A549 (cell line): ENCODE measurements around the gene MIB1. TPM values are rescaled to one million over a fixed set of nuclear protein-coding genes. Genes with fewer than 3 reads are reported as not detected.
"Not testable (repeated sequence)": the region's sequence is repeated elsewhere in the genome, so short reads cannot be mapped to it uniquely, and the experiment has no call there.

Source experiments
- ATAC-seq, 2 experiments: fragments of 200-7000 bp in 1 of 2; fragments of >200 bp in 1 of 2; cut with Nextera tagmentation in 1 of 2; cut with Tn5 transposase in 1 of 2; 3 replicates each; pipeline versions ENCODE4 v1.8.0 to v1.9.1; 2018 to 2020; ENCODE audit warnings: mild to moderate bottlenecking in 1 of 2, moderate library complexity in 1 of 2
- CTCF ChIA-PET: fragments of 300-600 bp; sonication (Branson Sonifier 250); formaldehyde crosslinking; extraction: SDS; loops from one replicate; lab custom pipeline; 2021; ENCODE audit warnings: antibody characterized with exemption, inconsistent platforms; lab: Yijun Ruan, JAX
- POLR2A ChIA-PET: fragments of 350-600 bp; formaldehyde crosslinking; extraction: SDS; loops from one replicate; lab custom pipeline; 2021; ENCODE audit warnings: antibody characterized with exemption, inconsistent platforms; lab: Yijun Ruan, JAX
- DNase-seq, 2 experiments: peaks; one replicate each; pipeline versions ENCODE4 v3.0.0 to v3.0.0-alpha.2; 2011 to 2016; ENCODE audit warnings: low read depth in 1 of 2, low spot score in 1 of 2
- FAIRE-seq: peaks from 2 replicates; lab custom pipeline; 2011; peaks lifted over from hg19 to GRCh38; lab: Jason Lieb, UNC
- H3K27ac ChIP-seq, 2 experiments: fragments of >200 bp; sonication (Bioruptor Twin); formaldehyde crosslinking; 3 replicates each; pipeline ENCODE4 v1.5.1; 2016 to 2017
- H3K4me1 ChIP-seq: fragments of >200 bp; sonication (Bioruptor Twin); formaldehyde crosslinking; 3 replicates; pipeline ENCODE4 v1.6.1; 2016
- H3K4me2 ChIP-seq: fragments of >200 bp; sonication (Bioruptor Twin); formaldehyde crosslinking; 3 replicates; pipeline ENCODE4 v1.6.1; 2016
- H3K4me3 ChIP-seq: fragments of >200 bp; sonication (Bioruptor Twin); formaldehyde crosslinking; 3 replicates; pipeline ENCODE4 v1.5.1; 2016
- H3K9me3 ChIP-seq: fragments of >200 bp; sonication (Bioruptor Twin); formaldehyde crosslinking; 3 replicates; pipeline ENCODE4 v1.6.1; 2016
- ATOH8 ChIP-seq: fragments of 250-450 bp; sonication (Bioruptor Pico); IDR thresholded peaks from 2 replicates; pipeline ENCODE4 v1.5.0; 2020; ENCODE audit warnings: low read depth, mild to moderate bottlenecking, moderate library complexity
- CBX2 ChIP-seq: fragments of 200-600 bp; sonication (generic); IDR thresholded peaks from 2 replicates; pipeline ENCODE4 v1.6.1; 2016; ENCODE audit warnings: low read depth, mild to moderate bottlenecking, borderline replicate concordance
- CBX8 ChIP-seq: fragments of 200-600 bp; sonication (generic); IDR thresholded peaks from 2 replicates; pipeline ENCODE4 v1.6.1; 2016
- CEBPB ChIP-seq, 2 experiments: fragments of >200 bp in 1 of 2; sonication (Bioruptor Twin) in 1 of 2; formaldehyde crosslinking in 1 of 2; IDR thresholded peaks; 2 replicates each; pipeline ENCODE4 v1.6.1; 2012 to 2016
- CHD4 ChIP-seq: fragments of 200-600 bp; sonication (generic); IDR thresholded peaks from 2 replicates; pipeline ENCODE4 v1.6.1; 2016; ENCODE audit warnings: antibody characterized with exemption, mild to moderate bottlenecking, borderline replicate concordance
- CTCF ChIP-seq: fragments of >200 bp; sonication (Bioruptor Twin); formaldehyde crosslinking; IDR thresholded peaks from 3 replicates; pipeline ENCODE4 v1.5.1; 2016
- HDAC2 ChIP-seq: fragments of 200-600 bp; sonication (generic); IDR thresholded peaks from 2 replicates; pipeline ENCODE4 v1.6.1; 2016
- HMGXB4 ChIP-seq: fragments of 250-450 bp; sonication (Bioruptor Pico); IDR thresholded peaks from 2 replicates; pipeline ENCODE4 v1.5.0; 2021; ENCODE audit warnings: mild to moderate bottlenecking, moderate library complexity, borderline replicate concordance
- HOXA7 ChIP-seq: fragments of 250-450 bp; sonication (Bioruptor Pico); IDR thresholded peaks from 2 replicates; pipeline ENCODE4 v1.5.0; 2020; ENCODE audit warnings: mild to moderate bottlenecking, moderate library complexity
- HOXB5 ChIP-seq: fragments of 250-450 bp; sonication (Bioruptor Pico); IDR thresholded peaks from 2 replicates; pipeline ENCODE4 v1.5.0; 2020; ENCODE audit warnings: mild to moderate bottlenecking, moderate library complexity
- MAFK ChIP-seq: fragments of 450-650 bp; IDR thresholded peaks from 2 replicates; pipeline ENCODE4 v1.6.1; 2014; ENCODE audit not compliant: partially characterized antibody
- MAX ChIP-seq: IDR thresholded peaks from 2 replicates; pipeline ENCODE4 v1.6.1; 2012
- NFE2L2 ChIP-seq: fragments of 150-350 bp; conservative IDR thresholded peaks from 2 replicates; pipeline ENCODE4 v1.6.1; 2014; ENCODE audit warnings: low read length
- NPAS2 ChIP-seq: fragments of 250-450 bp; sonication (Bioruptor Pico); IDR thresholded peaks from 2 replicates; pipeline ENCODE4 v1.8.0; 2022; ENCODE audit warnings: mild to moderate bottlenecking, moderate library complexity, borderline replicate concordance
- NR3C1 ChIP-seq: fragments of >200 bp; sonication (Bioruptor Twin); formaldehyde crosslinking; IDR thresholded peaks from 3 replicates; pipeline ENCODE4 v1.6.1; 2017
- RAD21 ChIP-seq, 2 experiments: fragments of >200 bp in 1 of 2; sonication (Bioruptor Twin) in 1 of 2; formaldehyde crosslinking in 1 of 2; IDR thresholded peaks in 1 of 2; conservative IDR thresholded peaks in 1 of 2; 2 replicates in 1 of 2; 3 replicates in 1 of 2; pipeline ENCODE4 v1.6.1; 2012 to 2018; ENCODE audit warnings: inconsistent platforms in 1 of 2
- REST ChIP-seq: fragments of 200-600 bp; sonication (generic); IDR thresholded peaks from 2 replicates; pipeline ENCODE4 v1.6.1; 2016; ENCODE audit warnings: antibody characterized with exemption, mild to moderate bottlenecking, moderate library complexity
- SMC3 ChIP-seq: fragments of >200 bp; sonication (Bioruptor Twin); formaldehyde crosslinking; IDR thresholded peaks from 3 replicates; pipeline ENCODE4 v1.6.1; 2018; ENCODE audit warnings: inconsistent platforms
- SREBF2 ChIP-seq: fragments of 450-650 bp; IDR thresholded peaks from 2 replicates; pipeline ENCODE4 v1.6.1; 2014; ENCODE audit warnings: mild to moderate bottlenecking, moderate library complexity
- ZFP36 ChIP-seq: fragments of 450-650 bp; IDR thresholded peaks from 2 replicates; pipeline ENCODE4 v1.6.1; 2014; ENCODE audit warnings: borderline replicate concordance; ENCODE audit not compliant: partially characterized antibody
- WGBS: methylation state at CpG from one replicate; pipeline ENCODE4 v1.1.6; 2017; ENCODE audit errors: missing lambda C conversion rate; 5-methylcytosine and 5-hydroxymethylcytosine counted together
- polyA plus RNA-seq, 4 experiments: library from polyadenylated mRNA; depleted of rRNA in 3 of 4; stranded (reverse); fragments of >200 nt; fragmentation: RNase III in 1 of 4; extraction: RNeasy Plus Mini Kit Qiagen cat#74134 plus additional on column Dnase treatment in 1 of 4; gene quantifications; 2 replicates in 3 of 4; 3 replicates in 1 of 4; pipeline ENCODE4 v1.2.3, GENCODE V29; 2011 to 2017

The MIB1 gene
- polyA plus RNA-seq, 2 of the 4 experiments (the other 2 are of a cell fraction): 9.6 to 22.2 TPM

- H3K4me2 ChIP-seq, CTCF ChIA-PET, FAIRE-seq, H3K4me3 ChIP-seq, DNase-seq, H3K27ac ChIP-seq, H3K9me3 ChIP-seq, ATAC-seq: not testable (repeated sequence)
- POLR2A ChIA-PET: interaction anchor here (0.6 kb wide), 1 partner anchor 17 kb away, joined by 12 read pairs; no protein-coding TSS in a partner anchor
- peaks cover 11% of the 10 kb centered on the region; the same call in 2 of the 3 replicates for H3K4me1 ChIP-seq
- 86% methylated on average over 6 of the region's 7 CpGs for WGBS
- TF ChIP-seq MAFK: peak; percentile 58
Observed at GRCh38 chr18:21707130-21707529, 33.5 kb upstream of the MIB1 start.

- ChIA-PET POLR2A (no interaction called here), CTCF (no interaction called here)
- Histone ChIP-seq H3K4me1 (no peaks in the 10 kb centered on the region), H3K9me3 (peaks cover 3% of the 10 kb centered on the region; the same call in 1 of the 3 replicates), H3K4me3 (no peak overlapping the region), H3K4me2 (no peak overlapping the region), H3K27ac (no peak overlapping the region)
- TF ChIP-seq HOXA7 (CRISPR knock-in tag): no peak
- no peak for TF ChIP-seq MAFK
- TF ChIP-seq CBX8: no peak
- TF ChIP-seq CEBPB (IDR thresholded peaks at IDR 0.05): no peak
- ATAC-seq (no peak), FAIRE-seq (no peak), DNase-seq (no peak)
- 90% methylated on average over 1 of the region's 1 CpG for WGBS
Observed at GRCh38 chr18:21714474-21714873, 26.1 kb upstream of the MIB1 start.

- WGBS: 85% methylated on average over 2 of the region's 2 CpGs
- ATAC-seq: no peak
- Histone ChIP-seq H3K9me3 (no peaks in the 10 kb centered on the region), H3K4me2 (no peak overlapping the region), H3K4me1 (no peaks in the 10 kb centered on the region), H3K4me3 (no peak overlapping the region), H3K27ac (no peak overlapping the region)
- no peak for DNase-seq
- FAIRE-seq: no peak
- CTCF ChIA-PET: no interaction called here
- TF ChIP-seq CHD4 (no peak), CEBPB (IDR thresholded peaks at IDR 0.05) (no peak), NPAS2 (CRISPR knock-in tag) (no peak), NFE2L2 (no peak), SMC3 (no peak), CTCF (no peak), SREBF2 (no peak), HOXB5 (CRISPR knock-in tag) (no peak), RAD21 (conservative IDR thresholded peaks at IDR 0.05 in 1 of 2, IDR thresholded peaks at IDR 0.05 in 1 of 2) (no peak)
- POLR2A ChIA-PET: no interaction called here
Observed at GRCh38 chr18:21722687-21723086, 17.9 kb upstream of the MIB1 start.

- CTCF ChIA-PET: no interaction called here
- POLR2A ChIA-PET: no interaction called here
- no peak for TF ChIP-seq CBX2
- no peak for TF ChIP-seq HMGXB4
- TF ChIP-seq ZFP36: no peak
- no peak for TF ChIP-seq REST
- no peak for TF ChIP-seq ATOH8
- no peak for TF ChIP-seq MAX
- TF ChIP-seq HDAC2: no peak
- TF ChIP-seq NR3C1: no peak
Observed at GRCh38 chr18:21725201-21725600, 15.4 kb upstream of the MIB1 start.

More at GRCh38 chr18:21725201-21725600, 15.4 kb upstream of the MIB1 start:
- ATAC-seq (no peak), FAIRE-seq (no peak), DNase-seq (no peak)
- Histone ChIP-seq H3K4me2 (no peak overlapping the region), H3K27ac (no peak overlapping the region), H3K9me3 (no peaks in the 10 kb centered on the region), H3K4me1 (no peaks in the 10 kb centered on the region), H3K4me3 (no peak overlapping the region)
- 83% methylated on average over 4 of the region's 4 CpGs for WGBS
